HL-60 (cell line): ENCODE data around the gene RIPK4.

Experiments used
- DNase-seq, 2 experiments: peaks; one replicate each; pipeline ENCODE4 v3.0.0-alpha.2; 2010 to 2020; ENCODE audit warnings: low read depth in 1 of 2, low spot score in 1 of 2
- H3K27ac ChIP-seq: fragments of 250-450 bp; sonication (Bioruptor Pico); replicated peaks from 2 replicates; pipeline ENCODE4 v1.5.1; 2020; ENCODE audit warnings: mild to moderate bottlenecking, moderate library complexity
- H3K27me3 ChIP-seq: fragments of 250-450 bp; sonication (Bioruptor Pico); 2 replicates; pipeline ENCODE4 v1.5.1; 2021; ENCODE audit warnings: mild to moderate bottlenecking, moderate library complexity; ENCODE audit not compliant: insufficient read depth, poor library complexity, severe bottlenecking
- H3K4me3 ChIP-seq: replicated peaks from 2 replicates; pipeline ENCODE4 v1.5.1; 2011; ENCODE audit warnings: mild to moderate bottlenecking, control low read depth, low read length; ENCODE audit not compliant: insufficient read depth
- CTCF ChIP-seq: IDR thresholded peaks from one replicate; pipeline ENCODE4 v1.5.1; 2011; ENCODE audit warnings: low read length, control low read depth, inconsistent platforms; ENCODE audit not compliant: insufficient read depth
- GABPA ChIP-seq: IDR thresholded peaks from 2 replicates; pipeline ENCODE4 v1.6.1; 2012; ENCODE audit warnings: low read depth
- POLR2AphosphoS5 ChIP-seq: IDR thresholded peaks from 2 replicates; pipeline ENCODE4 v1.6.1; 2012; ENCODE audit warnings: low read depth
- REST ChIP-seq: IDR thresholded peaks from 2 replicates; pipeline ENCODE4 v1.6.1; 2012; ENCODE audit warnings: low read depth; ENCODE audit not compliant: insufficient replicate concordance
- SPI1 ChIP-seq: IDR thresholded peaks from 2 replicates; pipeline ENCODE4 v1.6.1; 2012; ENCODE audit warnings: low read depth, mild to moderate bottlenecking, borderline replicate concordance

Gene RIPK4

GRCh38 chr21:41753006-41753898 lies 13.6 kb downstream of the RIPK4 start:
- no peak for DNase-seq
- Histone ChIP-seq H3K27ac (no peak overlapping the region), H3K4me3 (no peak overlapping the region), H3K27me3 (peaks cover 5% of the 10 kb centered on the region)
- TF ChIP-seq REST, result no peak
- no peak for TF ChIP-seq CTCF
- TF ChIP-seq SPI1, result no peak
- no peak for TF ChIP-seq POLR2AphosphoS5
- no peak for TF ChIP-seq GABPA

- Histone ChIP-seq H3K27ac (no peak overlapping the region), H3K27me3 (peaks cover 5% of the 10 kb centered on the region), H3K4me3 (no peak overlapping the region)
- no peak for DNase-seq
- no peak for TF ChIP-seq GABPA
- TF ChIP-seq CTCF, result no peak
- TF ChIP-seq REST, result no peak
- no peak for TF ChIP-seq SPI1
- TF ChIP-seq POLR2AphosphoS5, result no peak
Observed at GRCh38 chr21:41752231-41752681, 14.6 kb downstream of the RIPK4 start.

- TF ChIP-seq POLR2AphosphoS5 (no peak), REST (no peak), SPI1 (no peak), CTCF (no peak)
- peaks cover 5% of the 10 kb centered on the region for H3K27me3 ChIP-seq
- DNase-seq, result no peak
- H3K4me3 ChIP-seq, result no peak overlapping the region
- H3K27ac ChIP-seq, result no peak overlapping the region
Observed at GRCh38 chr21:41751611-41752011, 15.2 kb downstream of the RIPK4 start.
